Glomerular visceral epithelial cell (primary cell): ENCODE results near the gene SLC22A31.

Experiments used
- DNase-seq: peaks from one replicate; pipeline ENCODE4 v3.0.0-alpha.2; 2016; ENCODE audit errors: extremely low spot score

Gene SLC22A31

DNA sequence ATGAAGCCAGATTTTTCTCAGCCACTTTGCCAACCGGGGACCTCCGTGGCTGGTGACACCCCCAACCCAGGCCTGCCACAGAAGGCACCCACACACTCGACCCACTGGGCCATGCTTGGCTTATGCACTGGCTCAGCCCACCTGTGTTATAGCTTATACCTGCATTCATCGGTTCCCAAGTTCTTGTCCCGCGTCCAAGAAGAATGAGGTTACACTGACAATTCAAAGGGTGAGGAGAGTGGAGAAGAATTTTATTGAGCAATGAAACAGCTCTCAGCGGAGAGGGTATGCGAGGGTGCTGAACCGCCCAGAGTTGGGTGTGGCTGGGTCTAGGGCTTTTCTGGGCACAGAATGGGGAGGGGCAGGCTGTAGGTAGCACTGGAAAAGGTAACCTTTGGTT is 51.0 kb downstream of the SLC22A31 start:
- no peak for DNase-seq

DNA sequence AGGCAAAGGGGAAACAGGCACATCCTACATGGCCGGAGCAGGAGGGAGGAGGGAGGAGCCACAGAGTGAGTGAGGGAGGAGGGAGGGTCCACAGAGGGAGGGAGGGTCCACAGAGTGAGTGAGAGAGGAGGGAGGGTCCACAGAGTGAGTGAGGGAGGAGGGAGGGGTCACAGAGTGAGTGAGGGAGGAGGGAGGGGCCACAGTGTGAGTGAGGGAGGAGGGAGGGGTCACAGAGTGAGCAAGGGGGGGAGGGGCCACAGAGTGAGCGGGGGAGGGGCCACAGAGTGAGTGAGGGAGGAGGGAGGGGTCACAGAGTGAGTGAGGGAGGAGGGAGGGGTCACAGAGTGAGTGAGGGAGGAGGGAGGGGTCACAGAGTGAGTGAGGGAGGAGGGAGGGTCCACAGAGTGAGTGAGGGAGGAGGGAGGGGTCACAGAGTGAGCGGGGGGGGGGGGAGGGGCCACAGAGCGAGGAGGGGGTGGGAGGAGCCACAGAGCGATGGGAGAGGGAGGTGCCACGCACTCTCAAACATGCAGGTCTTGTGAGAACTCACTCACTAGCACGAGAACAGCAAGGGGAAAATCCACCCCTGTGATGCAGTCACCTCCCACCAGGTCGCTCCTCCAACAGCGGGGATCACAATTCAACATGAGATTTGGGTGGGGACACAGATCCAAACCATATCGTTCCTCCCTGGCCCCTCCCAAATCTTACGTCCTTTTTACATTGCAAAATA is 53.1 kb downstream of the SLC22A31 start:
- no peak for DNase-seq

DNA sequence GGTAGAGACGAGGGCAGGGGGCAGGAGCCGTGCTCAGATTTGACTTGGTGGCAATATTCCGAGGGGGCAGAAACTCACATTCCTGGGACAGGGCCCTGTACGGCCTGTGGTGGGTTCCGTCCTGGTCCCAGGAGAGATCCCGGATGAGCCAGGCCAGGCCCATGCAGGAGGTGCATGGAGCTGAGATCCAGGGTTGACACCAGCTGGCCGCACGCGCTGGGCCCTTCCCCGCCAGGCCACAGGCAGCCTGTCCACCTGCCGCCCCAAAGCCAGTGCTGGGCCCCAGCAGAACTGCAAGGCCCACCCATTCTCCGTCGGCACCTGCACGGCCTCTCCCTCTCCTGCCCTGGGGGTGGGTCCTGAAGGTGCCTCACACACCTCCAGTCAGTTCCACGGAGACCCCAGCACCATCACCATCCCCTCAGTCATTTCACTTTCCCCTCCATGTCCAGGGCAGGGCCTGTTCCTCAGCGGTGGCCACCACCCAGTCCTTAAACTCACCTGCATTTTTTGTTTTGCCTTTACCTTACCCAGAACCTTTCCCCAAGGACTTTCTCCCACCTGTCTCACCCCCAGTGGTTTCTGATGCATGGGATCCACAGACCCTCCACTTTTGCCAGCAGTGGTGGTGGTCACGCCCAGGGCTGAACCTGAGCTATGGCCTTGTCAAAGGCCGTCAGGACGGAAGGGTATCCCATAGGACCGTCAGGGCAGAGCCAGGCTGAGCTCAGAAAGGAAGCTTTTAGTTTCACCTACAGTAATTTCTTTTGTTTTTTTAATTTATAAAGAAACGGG is 53.9 kb downstream of the SLC22A31 start:
- DNase-seq = no peak
